ENCODE measurements around the gene NAT14.

The NAT14 gene

GRCh38 chr19:55487924-55488687 lies 3.1 kb downstream of the NAT14 start, which contains the start of gene SSC5D:
TSS of gene SSC5D (plus strand) at chr19:55488436. CDS start at chr19:55488590, 154 bp downstream.
- TF ChIP-seq, protein P1, sequence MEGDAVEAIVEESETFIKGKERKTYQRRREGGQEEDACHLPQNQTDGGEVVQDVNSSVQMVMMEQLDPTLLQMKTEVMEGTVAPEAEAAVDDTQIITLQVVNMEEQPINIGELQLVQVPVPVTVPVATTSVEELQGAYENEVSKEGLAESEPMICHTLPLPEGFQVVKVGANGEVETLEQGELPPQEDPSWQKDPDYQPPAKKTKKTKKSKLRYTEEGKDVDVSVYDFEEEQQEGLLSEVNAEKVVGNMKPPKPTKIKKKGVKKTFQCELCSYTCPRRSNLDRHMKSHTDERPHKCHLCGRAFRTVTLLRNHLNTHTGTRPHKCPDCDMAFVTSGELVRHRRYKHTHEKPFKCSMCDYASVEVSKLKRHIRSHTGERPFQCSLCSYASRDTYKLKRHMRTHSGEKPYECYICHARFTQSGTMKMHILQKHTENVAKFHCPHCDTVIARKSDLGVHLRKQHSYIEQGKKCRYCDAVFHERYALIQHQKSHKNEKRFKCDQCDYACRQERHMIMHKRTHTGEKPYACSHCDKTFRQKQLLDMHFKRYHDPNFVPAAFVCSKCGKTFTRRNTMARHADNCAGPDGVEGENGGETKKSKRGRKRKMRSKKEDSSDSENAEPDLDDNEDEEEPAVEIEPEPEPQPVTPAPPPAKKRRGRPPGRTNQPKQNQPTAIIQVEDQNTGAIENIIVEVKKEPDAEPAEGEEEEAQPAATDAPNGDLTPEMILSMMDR (IDR thresholded peaks at IDR 0.05; ENCODE audit: low read depth, low read length, missing control alignments): no peak
- H3K4me3 ChIP-seq (ENCODE audit: low read depth, low read length): no peak within 1 kb of the TSS
- no peak for DNase-seq (ENCODE audit: low read depth)

- TF ChIP-seq, protein P1 (IDR thresholded peaks at IDR 0.05; ENCODE audit: low read depth, low read length, missing control alignments): no peak
- DNase-seq (ENCODE audit: low read depth): no peak
- no peak overlapping the region for H3K4me3 ChIP-seq (ENCODE audit: low read depth, low read length)
Observed at GRCh38 chr19:55488986-55489710, 4.2 kb downstream of the NAT14 start.

- no peak for DNase-seq (ENCODE audit: low read depth)
- no peak overlapping the region for H3K4me3 ChIP-seq (ENCODE audit: low read depth, low read length)
- TF ChIP-seq, protein P1 (IDR thresholded peaks at IDR 0.05; ENCODE audit: low read depth, low read length, missing control alignments): no peak
Observed at GRCh38 chr19:55489711-55490477, 4.9 kb downstream of the NAT14 start.

DNA sequence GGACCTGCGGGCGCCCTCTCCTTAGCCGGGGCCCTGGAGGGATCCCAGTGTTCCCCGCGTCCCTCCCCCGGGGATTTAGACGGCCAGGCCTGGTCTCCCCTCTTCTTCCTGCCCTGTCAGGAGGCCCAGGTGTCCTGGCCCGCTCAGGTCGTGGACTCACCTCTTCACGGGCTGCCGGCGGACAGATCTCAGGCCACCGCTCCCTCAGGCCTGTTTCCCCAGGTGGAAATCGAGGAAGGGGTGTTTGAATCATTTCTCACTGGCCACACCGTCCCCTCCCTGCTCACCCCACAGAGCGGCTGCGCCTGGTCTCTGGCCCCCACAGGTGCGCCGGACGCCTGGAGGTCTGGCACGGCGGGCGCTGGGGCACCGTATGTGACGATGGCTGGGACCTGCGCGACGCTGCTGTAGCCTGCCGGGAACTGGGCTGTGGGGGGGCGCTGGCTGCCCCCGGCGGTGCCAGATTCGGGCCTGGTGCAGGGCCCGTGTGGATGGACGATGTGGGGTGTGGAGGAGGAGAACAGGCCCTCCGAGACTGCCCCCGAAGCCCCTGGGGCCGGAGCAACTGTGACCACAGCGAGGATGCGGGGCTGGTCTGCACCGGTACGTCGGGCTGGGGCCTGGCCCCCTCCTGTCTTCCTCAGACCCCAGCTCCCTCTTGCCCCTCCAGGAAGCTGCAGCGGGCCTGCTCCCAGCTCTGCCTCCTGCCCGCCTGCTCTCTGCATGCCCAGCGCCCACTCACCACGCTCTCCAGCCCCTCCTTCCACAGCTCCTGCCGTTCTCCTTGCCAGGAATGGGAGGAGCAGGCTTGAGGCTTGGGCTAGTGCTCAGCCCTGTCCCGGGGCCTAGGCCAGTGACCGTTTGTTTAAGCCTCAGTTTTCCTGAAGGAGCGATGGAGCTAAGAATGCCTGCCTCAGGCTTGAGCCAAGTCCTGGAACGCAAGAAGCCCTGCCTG lies 5.8 kb downstream of the NAT14 start:
- TF ChIP-seq, protein P1 (IDR thresholded peaks at IDR 0.05; ENCODE audit: low read depth, low read length, missing control alignments): no peak
- no peak for DNase-seq (ENCODE audit: low read depth)
- no peak overlapping the region for H3K4me3 ChIP-seq (ENCODE audit: low read depth, low read length)

DNA sequence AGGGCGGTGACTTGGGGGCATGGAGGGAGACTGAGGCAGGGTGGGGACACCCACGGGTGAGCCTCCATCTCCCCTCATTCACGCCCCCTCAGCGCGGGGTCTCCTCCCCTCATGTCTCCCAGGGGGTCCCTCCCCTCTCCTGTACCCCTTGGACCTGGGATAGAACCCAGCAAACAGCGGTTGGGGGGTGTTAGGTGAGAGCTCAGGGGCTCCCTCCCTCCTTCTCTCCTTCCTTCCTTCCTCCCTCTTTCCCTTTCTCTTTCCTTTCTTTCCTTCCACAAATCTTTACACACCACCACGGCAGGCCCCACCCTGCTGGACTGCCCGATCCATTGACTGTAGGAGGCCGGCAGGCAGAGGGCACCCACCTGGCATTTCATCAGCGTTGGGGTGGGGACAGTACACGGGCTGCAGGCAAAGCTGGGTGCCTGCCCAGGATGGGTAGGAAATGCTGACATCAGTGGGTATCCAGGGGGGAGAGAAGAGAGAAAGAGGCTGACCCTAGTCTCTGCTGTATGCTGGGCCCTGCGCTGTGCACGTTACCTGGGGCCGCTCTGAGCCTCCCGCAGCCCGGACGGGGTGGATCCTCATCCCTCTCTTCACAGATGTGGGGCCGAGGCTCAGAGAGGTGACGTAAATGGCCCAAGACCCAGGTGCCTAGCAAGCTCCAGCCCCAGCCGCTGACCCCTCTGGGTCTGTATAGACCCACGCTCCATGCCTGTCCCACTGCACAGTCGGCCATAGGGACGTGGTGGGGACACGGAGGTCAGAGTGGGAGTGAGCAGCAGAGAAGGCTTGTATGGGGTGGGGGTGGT lies 6.8 kb downstream of the NAT14 start:
- H3K4me3 ChIP-seq (ENCODE audit: low read depth, low read length): no peak overlapping the region
- DNase-seq (ENCODE audit: low read depth): no peak
- TF ChIP-seq, protein P1 (IDR thresholded peaks at IDR 0.05; ENCODE audit: low read depth, low read length, missing control alignments): no peak

All from GM12864 (cell line).